Spleen (tissue), 7 donors: Measurements from ENCODE around the gene PARN.

Experiments
- POLR2A ChIP-seq, 3 donors: fragments of 450-650 bp; IDR thresholded peaks; one replicate each; pipeline ENCODE4 v1.5.1; 2017; ENCODE audit warnings: antibody characterized with exemption in 3 of 3, mild to moderate bottlenecking in 1 of 3
- TF ChIP-seq, protein P1 (sequence below), 11 experiments: fragments of 200-600 bp in 7 of 11; fragments of 450-650 bp in 4 of 11; sonication (generic) in 4 of 11; IDR thresholded peaks in 8 of 11; conservative IDR thresholded peaks in 3 of 11; 1 replicate in 7 of 11; 2 replicates in 4 of 11; pipeline versions ENCODE4 v1.4.0 to v1.8.0; 2016 to 2021; ENCODE audit warnings: antibody characterized with exemption in 11 of 11, inconsistent platforms in 4 of 11, mild to moderate bottlenecking in 1 of 11
- donor health status: DM: no; HTN: no; CAD: no; lungs with moderate emphysema.
- donor health status: DM: no; HTN: no; CAD: no.
- donor health status: DM: no; HTN: no; CAD: no.

DNA sequence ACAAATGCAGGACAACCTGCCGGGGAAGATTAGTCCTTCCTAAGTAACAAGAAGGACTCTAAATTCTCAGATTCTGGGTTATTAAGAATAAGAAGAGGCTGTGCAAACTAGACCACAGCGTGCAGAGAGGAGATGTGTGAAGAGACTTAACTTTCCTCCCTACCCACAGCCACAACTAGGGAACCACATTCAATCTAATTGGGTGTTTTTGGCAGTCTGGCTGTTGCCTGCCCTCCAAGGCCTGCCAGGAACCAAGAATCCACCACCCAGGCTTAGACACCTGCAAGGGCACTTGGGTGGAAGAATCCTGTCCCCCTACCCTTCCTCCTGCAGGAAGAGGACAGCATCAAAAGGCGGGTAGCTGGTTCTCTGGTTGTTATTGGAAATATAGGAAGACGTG, 202.0 kb downstream of the PARN start:
- no peak for TF ChIP-seq POLR2A (IDR thresholded peaks at IDR 0.05)
- TF ChIP-seq, protein P1, sequence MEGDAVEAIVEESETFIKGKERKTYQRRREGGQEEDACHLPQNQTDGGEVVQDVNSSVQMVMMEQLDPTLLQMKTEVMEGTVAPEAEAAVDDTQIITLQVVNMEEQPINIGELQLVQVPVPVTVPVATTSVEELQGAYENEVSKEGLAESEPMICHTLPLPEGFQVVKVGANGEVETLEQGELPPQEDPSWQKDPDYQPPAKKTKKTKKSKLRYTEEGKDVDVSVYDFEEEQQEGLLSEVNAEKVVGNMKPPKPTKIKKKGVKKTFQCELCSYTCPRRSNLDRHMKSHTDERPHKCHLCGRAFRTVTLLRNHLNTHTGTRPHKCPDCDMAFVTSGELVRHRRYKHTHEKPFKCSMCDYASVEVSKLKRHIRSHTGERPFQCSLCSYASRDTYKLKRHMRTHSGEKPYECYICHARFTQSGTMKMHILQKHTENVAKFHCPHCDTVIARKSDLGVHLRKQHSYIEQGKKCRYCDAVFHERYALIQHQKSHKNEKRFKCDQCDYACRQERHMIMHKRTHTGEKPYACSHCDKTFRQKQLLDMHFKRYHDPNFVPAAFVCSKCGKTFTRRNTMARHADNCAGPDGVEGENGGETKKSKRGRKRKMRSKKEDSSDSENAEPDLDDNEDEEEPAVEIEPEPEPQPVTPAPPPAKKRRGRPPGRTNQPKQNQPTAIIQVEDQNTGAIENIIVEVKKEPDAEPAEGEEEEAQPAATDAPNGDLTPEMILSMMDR (IDR thresholded peaks at IDR 0.05 in 8 of 11, conservative IDR thresholded peaks at IDR 0.05 in 3 of 11), result no peak
